GM18498 (cell line): ENCODE measurements around the gene MTHFD1.
A peak's percentile ranks its signal among the peaks of the same experiment; 100 is the strongest.

ENCODE experiments used
- ATAC-seq: cut with Tn5 transposase; IDR thresholded peaks from one replicate; pipeline ENCODE4 v1.9.1; 2021; ENCODE audit warnings: mild to moderate bottlenecking, moderate library complexity; ENCODE audit not compliant: unreplicated experiment

MTHFD1 gene

DNA sequence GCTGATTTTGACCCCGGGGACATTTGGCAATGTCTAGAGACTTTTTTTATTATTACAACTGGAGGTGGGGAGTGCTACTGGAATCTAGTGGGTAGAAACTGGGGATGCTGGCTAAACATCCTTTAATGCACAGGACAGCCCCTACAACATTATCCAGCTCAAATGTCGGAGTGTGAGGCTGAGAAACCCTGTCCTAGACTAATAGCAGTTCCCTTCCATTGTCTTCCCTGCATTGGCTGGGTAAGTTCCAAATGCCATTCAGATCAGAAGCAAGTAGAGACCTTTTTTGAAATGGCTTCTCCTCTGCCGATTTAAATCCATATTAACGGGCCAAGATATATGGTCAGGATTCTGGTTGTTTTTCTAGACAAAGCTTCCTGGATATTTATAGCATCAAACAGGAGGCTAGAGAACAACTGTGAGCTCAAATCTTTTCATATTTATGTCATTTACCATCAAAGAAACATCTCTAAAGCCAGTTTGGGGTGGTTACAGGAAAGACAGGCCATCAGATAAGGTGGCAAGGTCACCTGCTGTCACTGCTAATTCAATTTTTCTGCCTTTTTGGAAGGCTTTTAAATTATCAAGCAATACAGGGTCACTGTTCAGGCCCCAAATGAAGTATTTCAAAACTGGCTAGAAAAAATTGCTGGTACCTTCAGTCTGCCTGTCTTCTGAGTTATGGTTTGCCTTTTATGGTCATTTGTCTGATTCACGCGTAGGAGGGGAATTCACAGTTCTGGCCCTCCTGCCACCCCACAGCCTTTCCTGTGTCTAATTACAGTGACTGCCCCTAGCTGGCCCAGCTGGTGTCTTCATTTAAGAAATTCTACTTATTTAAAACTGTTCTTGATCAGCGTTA, 57.1 kb downstream of the MTHFD1 start:
- ATAC-seq: peak; percentile 99

DNA sequence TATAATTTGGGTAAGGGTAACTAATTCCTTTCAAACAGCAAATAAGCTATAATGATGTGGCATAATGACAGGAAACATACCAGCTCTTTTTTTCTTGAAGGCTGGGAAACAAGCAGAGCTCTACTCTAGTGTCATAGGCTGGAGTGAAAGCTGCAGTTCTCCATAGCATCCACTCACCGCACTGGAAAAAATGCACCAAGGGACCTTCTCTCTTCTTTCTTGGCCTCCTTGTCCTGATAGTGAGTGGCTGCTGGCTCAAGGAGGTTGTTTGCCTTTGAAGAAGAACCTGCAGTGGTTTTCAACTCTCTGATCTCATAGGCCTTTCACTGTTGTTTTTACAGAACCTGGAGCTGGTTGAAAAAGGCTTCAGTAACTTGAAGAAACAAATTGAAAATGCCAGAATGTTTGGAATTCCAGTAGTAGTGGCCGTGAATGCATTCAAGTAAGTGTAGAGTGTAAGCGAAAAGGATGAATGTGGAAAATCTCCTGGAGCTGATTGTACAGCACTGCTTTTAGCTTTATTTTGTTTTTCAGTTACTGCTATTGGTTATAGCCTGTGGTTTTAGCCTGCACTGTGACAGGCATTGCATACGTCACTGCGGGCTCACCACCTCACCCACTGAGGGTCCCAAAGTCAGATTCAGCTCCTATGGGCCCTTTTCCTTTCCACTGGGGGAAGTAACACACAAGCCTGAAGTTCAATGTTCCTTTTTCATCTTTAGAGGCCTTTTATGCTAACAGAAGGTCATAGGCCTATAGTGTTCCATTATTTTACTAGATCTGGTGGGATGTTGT, 59.9 kb downstream of the MTHFD1 start:
- ATAC-seq: no peak

- ATAC-seq: no peak
These were observed 62.1 kb downstream of the MTHFD1 start for GRCh38 chr14:64450255-64450654.

GRCh38 chr14:64454671-64455070, 66.5 kb downstream of the MTHFD1 start:
- no peak for ATAC-seq

DNA sequence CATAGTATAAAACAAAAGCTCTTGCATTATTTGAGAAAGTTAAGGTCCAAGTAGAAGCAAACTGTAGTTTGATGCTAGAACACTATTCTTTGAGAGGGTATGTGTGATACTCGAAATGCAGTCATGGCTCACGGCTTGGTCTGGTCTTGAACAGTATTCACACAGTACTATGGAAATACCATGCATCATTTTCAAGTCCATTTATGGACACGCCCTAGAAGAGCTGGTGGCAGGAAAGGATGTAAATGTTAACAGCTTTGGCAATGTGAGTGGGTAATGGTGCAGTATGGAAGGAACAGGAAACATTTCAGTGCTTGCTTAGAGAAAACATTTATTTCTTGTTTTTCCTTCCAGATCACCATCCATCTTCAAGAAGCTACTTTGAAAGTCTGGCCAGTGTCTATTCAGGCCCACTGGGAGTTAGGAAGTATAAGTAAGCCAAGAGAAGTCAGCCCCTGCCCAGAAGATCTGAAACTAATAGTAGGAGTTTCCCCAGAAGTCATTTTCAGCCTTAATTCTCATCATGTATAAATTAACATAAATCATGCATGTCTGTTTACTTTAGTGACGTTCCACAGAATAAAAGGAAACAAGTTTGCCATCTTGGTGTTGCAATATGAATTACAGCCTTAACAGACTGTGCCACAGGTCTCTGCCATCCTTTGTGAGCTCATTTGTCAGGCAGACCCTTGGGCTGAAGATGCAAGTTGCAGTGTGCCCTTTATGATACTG, 71.4 kb downstream of the MTHFD1 start:
- ATAC-seq: no peak

DNA sequence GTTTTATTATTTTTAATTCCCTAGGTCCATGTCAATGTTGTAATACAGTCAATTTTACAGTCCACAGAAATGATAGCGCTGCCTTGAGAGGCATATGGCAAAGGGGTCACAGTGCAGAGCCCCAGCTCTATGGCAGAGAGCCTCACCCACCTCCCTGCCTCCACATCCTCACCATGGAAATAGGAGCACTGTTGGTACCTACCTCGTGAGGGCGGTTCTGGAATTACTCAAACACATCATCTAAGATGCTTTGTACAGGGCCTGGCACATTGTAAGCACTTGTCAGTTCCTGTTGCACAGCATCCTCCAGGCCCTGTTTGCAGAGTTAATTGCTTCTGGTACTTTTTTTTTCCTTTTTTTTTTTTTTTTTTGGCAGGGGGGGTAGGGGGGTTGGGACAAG, 73.1 kb downstream of the MTHFD1 start:
- ATAC-seq: no peak

DNA sequence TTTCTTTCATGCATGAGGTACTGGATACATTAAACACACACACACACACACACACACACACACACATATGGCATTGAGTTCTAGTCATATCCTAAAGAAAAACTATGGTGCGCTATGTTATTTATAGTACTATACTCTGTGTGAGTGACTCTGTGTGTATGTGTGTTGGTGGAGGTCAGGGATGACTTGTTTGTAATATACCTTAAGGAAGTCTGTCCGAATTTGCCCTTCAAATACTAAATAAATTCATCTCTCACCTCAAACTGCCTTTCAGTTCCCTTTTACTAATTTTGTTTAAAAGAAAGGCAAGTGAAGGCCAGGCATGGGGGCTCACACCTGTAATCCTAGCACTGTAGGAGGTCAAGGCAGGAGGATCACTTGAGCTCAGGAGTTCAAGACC, 75.0 kb downstream of the MTHFD1 start:
- ATAC-seq: no peak

DNA sequence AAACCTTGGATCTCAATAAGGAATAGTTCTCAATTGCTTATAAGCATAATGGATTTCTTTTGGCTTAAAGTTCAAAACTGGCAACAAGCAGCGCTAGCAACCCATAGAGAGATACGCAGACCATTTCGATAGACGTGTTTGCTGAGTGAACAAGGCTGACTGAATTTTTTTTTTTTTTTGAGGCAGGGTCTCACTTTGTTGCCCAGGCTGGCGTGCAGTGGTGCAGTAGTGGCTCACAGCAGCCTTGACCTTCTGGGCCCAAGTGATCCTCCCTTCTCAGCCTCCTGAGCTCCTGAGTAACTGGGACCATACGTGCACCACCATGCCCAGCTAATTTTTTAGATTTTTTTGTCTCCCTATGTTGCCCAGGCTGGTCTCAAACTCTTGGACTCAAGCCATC, 75.7 kb downstream of the MTHFD1 start:
- no peak for ATAC-seq

DNA sequence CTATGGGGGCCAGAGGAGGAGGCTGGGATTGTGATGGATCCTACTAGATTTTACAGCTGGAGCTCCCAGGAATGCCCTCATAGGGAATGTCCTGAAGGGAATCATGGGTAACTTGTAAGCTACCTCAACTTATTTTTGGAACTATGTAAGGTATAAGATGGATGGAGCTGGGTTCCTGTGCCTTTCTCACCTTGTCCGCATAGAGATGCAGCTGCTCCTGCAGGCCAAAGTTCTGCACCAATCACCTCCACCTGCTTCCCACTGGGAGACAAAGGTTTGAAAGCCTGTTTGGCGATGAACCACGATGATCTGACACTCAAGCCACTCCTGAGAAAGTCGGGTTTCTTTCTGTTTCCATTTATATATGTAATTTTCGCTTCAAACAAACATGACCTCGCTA, 76.5 kb downstream of the MTHFD1 start:
- no peak for ATAC-seq

- ATAC-seq: peak; percentile 82
These were observed 77.2 kb downstream of the MTHFD1 start, which contains the start of gene AKAP5 for GRCh38 chr14:64465191-64465822. TSS of gene AKAP5 (plus strand) at chr14:64465499. CDS start at chr14:64468395, 2,896 bp downstream.

- ATAC-seq: peak; percentile 1
These were observed 77.8 kb downstream of the MTHFD1 start for GRCh38 chr14:64465831-64466554.

GRCh38 chr14:64467101-64467500, 78.9 kb downstream of the MTHFD1 start:
- no peak for ATAC-seq

GRCh38 chr14:64467566-64467965, 79.4 kb downstream of the MTHFD1 start:
- no peak for ATAC-seq

DNA sequence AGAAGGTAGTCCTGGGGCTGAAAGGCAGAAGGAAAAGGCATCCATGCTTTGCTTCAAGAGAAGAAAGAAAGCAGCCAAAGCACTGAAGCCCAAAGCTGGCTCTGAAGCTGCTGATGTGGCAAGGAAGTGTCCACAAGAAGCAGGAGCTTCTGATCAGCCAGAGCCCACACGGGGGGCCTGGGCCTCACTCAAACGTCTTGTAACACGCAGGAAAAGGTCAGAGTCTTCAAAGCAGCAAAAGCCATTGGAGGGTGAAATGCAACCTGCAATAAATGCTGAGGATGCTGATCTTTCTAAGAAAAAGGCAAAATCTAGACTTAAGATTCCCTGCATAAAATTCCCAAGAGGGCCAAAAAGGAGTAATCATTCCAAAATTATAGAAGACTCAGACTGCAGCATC, 80.3 kb downstream of the MTHFD1 start:
- no peak for ATAC-seq

GRCh38 chr14:64474041-64474440, 85.9 kb downstream of the MTHFD1 start:
- no peak for ATAC-seq

DNA sequence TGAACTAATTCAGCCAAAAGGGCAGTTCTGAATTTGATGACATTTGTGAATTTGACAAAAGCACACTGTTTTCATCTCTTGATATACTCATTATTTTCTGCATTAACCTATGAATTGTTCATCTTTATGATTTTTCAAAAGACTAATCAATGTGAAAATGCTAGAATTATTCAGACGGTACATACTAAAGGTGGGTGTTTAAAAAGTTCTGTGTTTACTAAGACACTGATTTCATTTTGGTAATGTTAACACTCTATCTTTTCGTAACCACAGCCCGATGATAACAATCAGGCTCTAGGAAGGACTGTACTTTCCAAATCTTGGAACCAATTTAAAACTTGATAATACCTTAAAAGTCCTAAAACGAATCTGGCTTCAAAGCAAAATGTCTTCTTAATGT, 86.5 kb downstream of the MTHFD1 start:
- no peak for ATAC-seq

- ATAC-seq: no peak
These were observed 87.6 kb downstream of the MTHFD1 start for GRCh38 chr14:64475585-64476273.

GRCh38 chr14:64476438-64476837, 88.3 kb downstream of the MTHFD1 start:
- no peak for ATAC-seq

DNA sequence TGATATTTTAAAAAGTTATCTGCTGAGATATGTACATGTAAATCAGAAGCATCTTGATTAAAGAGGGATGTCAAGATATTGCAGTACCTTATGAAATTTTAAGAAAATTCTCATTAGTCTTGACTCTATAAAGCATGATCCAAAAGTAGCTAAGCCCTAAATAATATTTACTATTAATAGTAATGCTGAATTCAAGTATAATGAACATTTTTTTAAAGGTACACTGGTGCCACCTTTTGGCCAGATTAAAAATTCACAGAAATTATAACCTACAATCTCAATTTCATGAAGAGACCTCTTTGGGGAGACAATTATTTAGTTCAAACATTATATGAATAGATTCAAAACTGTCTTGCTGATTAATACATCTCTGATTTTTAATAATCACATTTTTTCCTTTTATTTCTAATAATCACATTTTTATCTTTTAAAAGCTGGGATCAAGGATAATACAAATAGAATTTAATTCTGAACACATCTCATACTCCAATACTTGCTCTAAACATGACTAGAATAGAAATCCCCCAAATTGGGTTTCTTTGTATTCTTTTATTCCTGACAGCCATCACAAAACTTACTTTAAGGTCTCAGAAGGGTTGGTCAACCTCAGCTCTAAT, 90.6 kb downstream of the MTHFD1 start:
- no peak for ATAC-seq
